DND-41 (cell line): ENCODE results near the gene MC2R.

Source experiments
- EZH2 ChIP-seq: IDR thresholded peaks from 3 replicates; pipeline ENCODE4 v1.6.1; 2012; ENCODE audit warnings: borderline replicate concordance, low read depth, mild to moderate bottlenecking, moderate library complexity, low read length, inconsistent platforms; ENCODE audit not compliant: severe bottlenecking
- TF ChIP-seq, protein P1 (sequence below): IDR thresholded peaks from 2 replicates; pipeline ENCODE4 v1.5.1; 2012; ENCODE audit warnings: borderline replicate concordance, low read length, moderate library complexity, mild to moderate bottlenecking; ENCODE audit not compliant: poor library complexity, severe bottlenecking; ENCODE audit errors: extremely low read depth

- TF ChIP-seq, protein P1, sequence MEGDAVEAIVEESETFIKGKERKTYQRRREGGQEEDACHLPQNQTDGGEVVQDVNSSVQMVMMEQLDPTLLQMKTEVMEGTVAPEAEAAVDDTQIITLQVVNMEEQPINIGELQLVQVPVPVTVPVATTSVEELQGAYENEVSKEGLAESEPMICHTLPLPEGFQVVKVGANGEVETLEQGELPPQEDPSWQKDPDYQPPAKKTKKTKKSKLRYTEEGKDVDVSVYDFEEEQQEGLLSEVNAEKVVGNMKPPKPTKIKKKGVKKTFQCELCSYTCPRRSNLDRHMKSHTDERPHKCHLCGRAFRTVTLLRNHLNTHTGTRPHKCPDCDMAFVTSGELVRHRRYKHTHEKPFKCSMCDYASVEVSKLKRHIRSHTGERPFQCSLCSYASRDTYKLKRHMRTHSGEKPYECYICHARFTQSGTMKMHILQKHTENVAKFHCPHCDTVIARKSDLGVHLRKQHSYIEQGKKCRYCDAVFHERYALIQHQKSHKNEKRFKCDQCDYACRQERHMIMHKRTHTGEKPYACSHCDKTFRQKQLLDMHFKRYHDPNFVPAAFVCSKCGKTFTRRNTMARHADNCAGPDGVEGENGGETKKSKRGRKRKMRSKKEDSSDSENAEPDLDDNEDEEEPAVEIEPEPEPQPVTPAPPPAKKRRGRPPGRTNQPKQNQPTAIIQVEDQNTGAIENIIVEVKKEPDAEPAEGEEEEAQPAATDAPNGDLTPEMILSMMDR, result no peak
- no peak for TF ChIP-seq EZH2
Observed at GRCh38 chr18:13913205-13913604, 2.1 kb downstream of the MC2R start.
